H9 (cell line): Measurements from ENCODE around the gene CPNE8. TPM values are rescaled to one million over a fixed set of nuclear protein-coding genes. Genes with fewer than 3 reads are reported as not detected.

Experiments used
- DNase-seq: peaks from one replicate; pipeline ENCODE4 v3.0.0-alpha.2; 2017
- H2AFZ ChIP-seq: one replicate; pipeline ENCODE4 v1.6.1; 2013; ENCODE audit warnings: mild to moderate bottlenecking, low read length, control low read depth, moderate library complexity
- H2AK5ac ChIP-seq: 2 replicates; pipeline ENCODE4 v1.6.1; 2013; ENCODE audit warnings: low read length, control low read depth, mixed read lengths; ENCODE audit not compliant: insufficient read length
- H2BK120ac ChIP-seq: one replicate; pipeline ENCODE4 v1.6.1; 2013; ENCODE audit warnings: low read depth, mild to moderate bottlenecking, low read length, control low read depth, inconsistent platforms; ENCODE audit not compliant: poor library complexity, severe bottlenecking
- H2BK12ac ChIP-seq: 2 replicates; pipeline ENCODE4 v1.6.1; 2013; ENCODE audit warnings: low read length, control low read depth, mixed read lengths, low read depth; ENCODE audit not compliant: insufficient read length
- H2BK15ac ChIP-seq: 2 replicates; pipeline ENCODE4 v1.6.1; 2013; ENCODE audit warnings: low read depth, low read length, control low read depth
- H2BK20ac ChIP-seq: one replicate; pipeline ENCODE4 v1.6.1; 2013; ENCODE audit warnings: low read depth, mild to moderate bottlenecking, low read length, control low read depth, inconsistent platforms; ENCODE audit not compliant: poor library complexity, severe bottlenecking
- H2BK5ac ChIP-seq: 2 replicates; pipeline ENCODE4 v1.6.1; 2013; ENCODE audit warnings: low read length, control low read depth, mixed read lengths; ENCODE audit not compliant: insufficient read length
- H3K14ac ChIP-seq: 2 replicates; pipeline ENCODE4 v1.6.1; 2013; ENCODE audit warnings: low read length, control low read depth; ENCODE audit not compliant: insufficient read depth
- H3K18ac ChIP-seq: 2 replicates; pipeline ENCODE4 v1.6.1; 2013; ENCODE audit warnings: low read depth, mild to moderate bottlenecking, mixed read lengths, low read length, control low read depth; ENCODE audit not compliant: insufficient read length
- H3K23ac ChIP-seq: 2 replicates; pipeline ENCODE4 v1.6.1; 2013; ENCODE audit warnings: low read length, control low read depth, mixed read lengths, low read depth; ENCODE audit not compliant: insufficient read length
- H3K23me2 ChIP-seq: 2 replicates; pipeline ENCODE4 v1.6.1; 2013; ENCODE audit warnings: low read depth, mild to moderate bottlenecking, mixed read lengths, low read length, control low read depth; ENCODE audit not compliant: insufficient read length, poor library complexity, severe bottlenecking
- H3K27ac ChIP-seq: 2 replicates; pipeline ENCODE4 v1.5.1; 2013; ENCODE audit warnings: low read length, control low read depth, mixed read lengths, low read depth; ENCODE audit not compliant: insufficient read length
- H3K27me3 ChIP-seq: 2 replicates; pipeline ENCODE4 v1.6.1; 2013; ENCODE audit warnings: low read length, control low read depth, inconsistent platforms; ENCODE audit not compliant: insufficient read depth
- H3K4ac ChIP-seq: 2 replicates; pipeline ENCODE4 v1.6.1; 2013; ENCODE audit warnings: low read depth, mild to moderate bottlenecking, control low read depth, inconsistent platforms, low read length, moderate library complexity
- H3K4me1 ChIP-seq: 2 replicates; pipeline ENCODE4 v1.6.1; 2013; ENCODE audit warnings: low read length, control low read depth, inconsistent platforms; ENCODE audit not compliant: insufficient read depth
- H3K4me2 ChIP-seq: 2 replicates; pipeline ENCODE4 v1.6.1; 2013; ENCODE audit warnings: low read length, control low read depth, mixed read lengths; ENCODE audit not compliant: insufficient read length, insufficient read depth
- H3K56ac ChIP-seq: 2 replicates; pipeline ENCODE4 v1.6.1; 2013; ENCODE audit warnings: low read depth, mild to moderate bottlenecking, mixed read lengths, low read length, control low read depth; ENCODE audit not compliant: insufficient read length
- H3K79me1 ChIP-seq: 2 replicates; pipeline ENCODE4 v1.6.1; 2013; ENCODE audit warnings: low read depth, mild to moderate bottlenecking, moderate library complexity, low read length, control low read depth, inconsistent platforms; ENCODE audit not compliant: insufficient read depth, poor library complexity, severe bottlenecking
- H3K79me2 ChIP-seq: 2 replicates; pipeline ENCODE4 v1.6.1; 2013; ENCODE audit warnings: low read length, control low read depth, inconsistent platforms; ENCODE audit not compliant: insufficient read depth
- H3K9ac ChIP-seq: 2 replicates; pipeline ENCODE4 v1.6.1; 2013; ENCODE audit warnings: low read length, control low read depth, mixed read lengths; ENCODE audit not compliant: insufficient read length; ENCODE audit errors: extremely low read depth
- H3K9me3 ChIP-seq: one replicate; pipeline ENCODE4 v1.6.1; 2013; ENCODE audit warnings: low read depth, low read length, inconsistent platforms; ENCODE audit not compliant: control insufficient read depth
- H3T11ph ChIP-seq: one replicate; pipeline ENCODE4 v1.6.1; 2013; ENCODE audit warnings: mild to moderate bottlenecking, low read length, control low read depth, inconsistent platforms
- H4K20me1 ChIP-seq: one replicate; pipeline ENCODE4 v1.6.1; 2013; ENCODE audit not compliant: control insufficient read depth, insufficient read length, insufficient read depth
- H4K5ac ChIP-seq: 2 replicates; pipeline ENCODE4 v1.6.1; 2013; ENCODE audit warnings: low read depth, mild to moderate bottlenecking, mixed read lengths, low read length, control low read depth; ENCODE audit not compliant: insufficient read length
- H4K8ac ChIP-seq: replicated peaks from 2 replicates; pipeline ENCODE4 v1.6.1; 2013; ENCODE audit warnings: low read length, control low read depth, mixed read lengths, low read depth; ENCODE audit not compliant: insufficient read length
- H4K91ac ChIP-seq: 2 replicates; pipeline ENCODE4 v1.6.1; 2013; ENCODE audit warnings: low read depth, mild to moderate bottlenecking, moderate library complexity, mixed read lengths, low read length, control low read depth; ENCODE audit not compliant: insufficient read length
- H3K27ac Mint-ChIP-seq, 3 experiments: 2 replicates in 2 of 3; 3 replicates in 1 of 3; pipeline ENCODE4 v1.8.0; 2020 to 2021; ENCODE audit warnings: mixed read lengths in 3 of 3, mild to moderate bottlenecking in 1 of 3, moderate library complexity in 1 of 3
- H3K27me3 Mint-ChIP-seq: 2 replicates; pipeline ENCODE4 v1.8.0; 2021; ENCODE audit warnings: low read depth, mild to moderate bottlenecking, moderate library complexity, mixed read lengths
- H3K36me3 Mint-ChIP-seq, 3 experiments: 2 replicates in 2 of 3; 3 replicates in 1 of 3; pipeline ENCODE4 v1.8.0; 2020 to 2021; ENCODE audit warnings: low read depth in 3 of 3, mixed read lengths in 3 of 3; ENCODE audit not compliant: insufficient read depth in 1 of 3
- H3K4me1 Mint-ChIP-seq, 2 experiments: 2 replicates each; pipeline ENCODE4 v1.8.0; 2020; ENCODE audit warnings: mixed read lengths in 2 of 2
- H3K4me3 Mint-ChIP-seq, 2 experiments: 2 replicates in 1 of 2; 3 replicates in 1 of 2; pipeline ENCODE4 v1.8.0; 2020 to 2021; ENCODE audit warnings: mild to moderate bottlenecking in 2 of 2, mixed read lengths in 2 of 2, moderate library complexity in 1 of 2
- H3K9me3 Mint-ChIP-seq, 2 experiments: 2 replicates in 1 of 2; 3 replicates in 1 of 2; pipeline ENCODE4 v1.8.0; 2020; ENCODE audit warnings: mild to moderate bottlenecking in 2 of 2, mixed read lengths in 2 of 2, moderate library complexity in 1 of 2
- CTCF ChIP-seq: fragments of 200-600 bp; sonication (generic); conservative IDR thresholded peaks from 3 replicates; pipeline ENCODE4 v1.8.0; 2021; ENCODE audit warnings: antibody characterized with exemption, mild to moderate bottlenecking
- total RNA-seq: library from RNA; stranded (reverse); gene quantifications from 2 replicates; pipeline ENCODE4 v1.2.1, GENCODE V29; 2021

CPNE8 gene
- total RNA-seq, 1 experiment from 2014 or later, result 1.9 TPM

DNA sequence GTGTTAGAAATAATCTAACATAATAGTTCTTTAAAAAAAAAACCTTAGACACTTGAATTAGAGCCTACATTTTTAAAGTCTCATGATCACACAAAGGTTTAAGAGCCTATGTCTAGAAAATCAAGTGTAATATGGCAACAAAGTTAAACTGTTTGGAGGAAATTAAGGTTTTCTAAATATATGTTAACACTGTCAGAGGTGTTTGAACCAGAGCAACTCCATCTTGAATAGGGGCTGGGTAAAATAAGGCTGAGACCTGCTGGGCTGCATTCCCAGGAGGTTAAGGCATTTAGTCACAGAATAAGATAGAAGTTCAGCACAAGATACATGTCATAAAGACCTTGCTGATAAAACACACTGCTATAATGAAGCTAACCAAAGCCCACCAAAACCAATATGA is 12.4 kb downstream of the CPNE8 start:
- no peaks in the 10 kb centered on the region for H3K79me1 ChIP-seq
- H3K27me3 ChIP-seq, result no peaks in the 10 kb centered on the region
- Mint-ChIP-seq H3K4me3 (no peak overlapping the region), H3K27me3 (no peaks in the 10 kb centered on the region), H3K9me3 (peaks cover 7 to 14% of the 10 kb centered on the region in 2 experiments), H3K4me1 (peaks cover 13 to 15% of the 10 kb centered on the region in 2 experiments), H3K27ac (no peak overlapping the region), H3K36me3 (peaks cover 6 to 13% (median 9%) of the 10 kb centered on the region in 3 experiments)
- H4K5ac ChIP-seq, result no peak overlapping the region
- TF ChIP-seq CTCF, result no peak
- H4K20me1 ChIP-seq, result no peaks in the 10 kb centered on the region
- no peaks in the 10 kb centered on the region for H3K23me2 ChIP-seq
- no peak overlapping the region for H2BK20ac ChIP-seq
- H3K4ac ChIP-seq, result no peak overlapping the region
- H2AK5ac ChIP-seq, result no peak overlapping the region
- H2BK15ac ChIP-seq, result no peak overlapping the region
- no peak overlapping the region for H3K4me2 ChIP-seq
- no peak overlapping the region for H3K18ac ChIP-seq
- no peaks in the 10 kb centered on the region for H3K4me1 ChIP-seq
- DNase-seq, result no peak
- H3K23ac ChIP-seq, result no peak overlapping the region
- H2BK120ac ChIP-seq, result no peak overlapping the region
- no peak overlapping the region for H4K91ac ChIP-seq
- H3K9me3 ChIP-seq, result peaks cover 5% of the 10 kb centered on the region
- no peak overlapping the region for H2BK12ac ChIP-seq
- no peak overlapping the region for H2AFZ ChIP-seq
- no peak overlapping the region for H3K9ac ChIP-seq
- H3K27ac ChIP-seq, result no peak overlapping the region
- no peak overlapping the region for H3K14ac ChIP-seq
- no peak overlapping the region for H3T11ph ChIP-seq
- no peak overlapping the region for H4K8ac ChIP-seq
- no peak overlapping the region for H3K56ac ChIP-seq
- H2BK5ac ChIP-seq, result no peak overlapping the region
- H3K79me2 ChIP-seq, result no peaks in the 10 kb centered on the region
